ENCODE measurements around the gene RARRES1.
"Not testable (repeated sequence)": the region's sequence is repeated elsewhere in the genome, so short reads cannot be mapped to it uniquely, and the experiment has no call there.

The RARRES1 gene

GRCh38 chr3:158693866-158694456, 38.3 kb downstream of the RARRES1 start:
- not testable (repeated sequence) for DNase-seq (ENCODE audit: low spot score)

- DNase-seq (ENCODE audit: low spot score): no peak
These were observed 47.1 kb downstream of the RARRES1 start for GRCh38 chr3:158685159-158685558.

GRCh38 chr3:158683230-158683962, 48.9 kb downstream of the RARRES1 start:
- DNase-seq (ENCODE audit: low spot score): no peak

GRCh38 chr3:158680861-158681260, 51.4 kb downstream of the RARRES1 start:
- no peak for DNase-seq (ENCODE audit: low spot score)

GRCh38 chr3:158679547-158680000, 52.7 kb downstream of the RARRES1 start:
- DNase-seq (ENCODE audit: low spot score): peak; percentile 50

- no peak for DNase-seq (ENCODE audit: low spot score)
These were observed 53.6 kb downstream of the RARRES1 start for GRCh38 chr3:158678687-158679086.

GRCh38 chr3:158672215-158673176, 59.8 kb downstream of the RARRES1 start, which contains the start of gene LXN:
LXN (minus strand) TSS chr3:158672648; CDS start chr3:158672478, 170 bp downstream.
- peak; percentile 81 for DNase-seq (ENCODE audit: low spot score)

GRCh38 chr3:158671821-158672214, 60.4 kb downstream of the RARRES1 start:
- DNase-seq (ENCODE audit: low spot score): no peak

GRCh38 chr3:158668506-158668905, 63.8 kb downstream of the RARRES1 start:
- no peak for DNase-seq (ENCODE audit: low spot score)

- DNase-seq (ENCODE audit: low spot score): no peak
These were observed 65.8 kb downstream of the RARRES1 start for GRCh38 chr3:158666416-158666815.

GRCh38 chr3:158663832-158664231, 68.4 kb downstream of the RARRES1 start:
- DNase-seq (ENCODE audit: low spot score): no peak

GRCh38 chr3:158663246-158663645, 69.0 kb downstream of the RARRES1 start:
- DNase-seq (ENCODE audit: low spot score): no peak

GRCh38 chr3:158660711-158661110, 71.5 kb downstream of the RARRES1 start:
- no peak for DNase-seq (ENCODE audit: low spot score)

GRCh38 chr3:158659454-158660237, 72.6 kb downstream of the RARRES1 start:
- DNase-seq (ENCODE audit: low spot score): peak; percentile 75

- no peak for DNase-seq (ENCODE audit: low spot score)
These were observed 73.4 kb downstream of the RARRES1 start for GRCh38 chr3:158658889-158659288.

- DNase-seq (ENCODE audit: low spot score): no peak
These were observed 79.8 kb downstream of the RARRES1 start for GRCh38 chr3:158652463-158652862.

GRCh38 chr3:158651192-158651591, 81.1 kb downstream of the RARRES1 start:
- DNase-seq (ENCODE audit: low spot score): no peak

GRCh38 chr3:158649791-158650190, 82.5 kb downstream of the RARRES1 start:
- no peak for DNase-seq (ENCODE audit: low spot score)

All from RKO (cell line).